ENCODE measurements around the gene PLEKHA4.

GRCh38 chr19:48835734-48836088, 32.7 kb downstream of the PLEKHA4 start:
- TF ChIP-seq EZH2 (IDR thresholded peaks at IDR 0.05; ENCODE audit: borderline replicate concordance, low read depth, low read length, poor library complexity, severe bottlenecking) (no peak), CTCF (conservative IDR thresholded peaks at IDR 0.05; ENCODE audit: low read depth, low read length) (peak; percentile 95)
